Brain pericyte (primary cell): ENCODE measurements around the gene SNX25.
"Not testable (repeated sequence)": the region's sequence is repeated elsewhere in the genome, so short reads cannot be mapped to it uniquely, and the experiment has no call there.

Experiments
- DNase-seq: peaks from one replicate; pipeline ENCODE4 v3.0.0-alpha.2; 2012; ENCODE audit warnings: low read depth, low spot score

The SNX25 gene

DNA sequence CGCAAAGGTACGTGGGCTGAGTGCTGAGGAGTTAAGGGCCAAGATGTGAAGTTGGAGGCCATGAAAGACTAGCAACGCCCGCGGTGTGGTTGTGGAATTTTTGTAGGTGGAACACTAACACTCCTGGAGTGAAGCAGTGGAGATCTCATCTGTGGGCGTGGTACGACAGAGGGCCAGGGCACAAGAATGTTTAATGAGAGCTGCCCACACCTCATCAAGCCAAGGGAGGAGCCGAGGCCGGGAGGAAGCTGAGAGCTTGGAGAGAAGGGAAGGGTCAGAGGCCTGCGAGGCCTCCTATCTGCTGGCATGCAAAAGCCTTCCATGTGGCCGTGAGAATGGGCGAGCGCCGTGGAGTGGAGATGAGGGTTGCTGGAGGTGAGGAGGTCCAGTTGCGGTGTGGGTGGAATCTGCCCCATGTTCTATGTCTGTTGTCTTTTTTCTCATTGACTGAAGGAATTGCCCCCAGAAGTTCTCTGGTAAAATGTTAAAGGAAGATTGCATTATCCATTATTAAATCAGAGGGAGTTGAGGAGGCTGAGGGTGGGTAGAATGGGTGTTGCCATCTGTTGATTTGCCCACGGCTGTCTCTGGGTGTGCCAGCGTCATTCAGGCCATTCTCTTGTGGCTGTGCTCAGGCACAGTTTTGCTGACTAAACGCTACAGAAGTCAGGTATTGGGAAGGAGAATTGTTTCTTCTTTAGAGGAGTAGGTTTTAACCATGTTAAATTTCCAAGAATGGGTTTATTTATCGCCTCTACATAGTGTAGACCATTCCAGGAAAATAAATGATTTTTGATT is 19.8 kb downstream of the SNX25 start:
- no peak for DNase-seq

DNA sequence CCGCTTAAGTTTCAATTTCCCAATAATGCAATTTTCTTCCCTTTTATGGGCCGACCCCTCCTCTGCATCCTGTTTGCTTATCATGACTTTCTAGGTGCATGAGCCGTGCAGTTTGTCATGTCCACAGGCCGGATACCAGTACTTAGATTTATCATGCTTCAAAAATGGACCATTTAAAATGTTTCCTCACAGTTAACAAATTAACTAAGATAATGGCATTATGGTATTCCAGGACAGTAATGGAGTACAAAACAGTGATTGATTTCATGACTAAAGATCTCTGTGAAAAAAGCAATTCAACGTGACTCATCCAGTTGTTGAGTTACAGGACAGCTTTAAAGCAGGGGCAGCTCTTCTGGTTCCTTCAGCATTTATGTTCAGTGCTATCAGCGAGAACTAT is 23.0 kb downstream of the SNX25 start:
- no peak for DNase-seq

DNA sequence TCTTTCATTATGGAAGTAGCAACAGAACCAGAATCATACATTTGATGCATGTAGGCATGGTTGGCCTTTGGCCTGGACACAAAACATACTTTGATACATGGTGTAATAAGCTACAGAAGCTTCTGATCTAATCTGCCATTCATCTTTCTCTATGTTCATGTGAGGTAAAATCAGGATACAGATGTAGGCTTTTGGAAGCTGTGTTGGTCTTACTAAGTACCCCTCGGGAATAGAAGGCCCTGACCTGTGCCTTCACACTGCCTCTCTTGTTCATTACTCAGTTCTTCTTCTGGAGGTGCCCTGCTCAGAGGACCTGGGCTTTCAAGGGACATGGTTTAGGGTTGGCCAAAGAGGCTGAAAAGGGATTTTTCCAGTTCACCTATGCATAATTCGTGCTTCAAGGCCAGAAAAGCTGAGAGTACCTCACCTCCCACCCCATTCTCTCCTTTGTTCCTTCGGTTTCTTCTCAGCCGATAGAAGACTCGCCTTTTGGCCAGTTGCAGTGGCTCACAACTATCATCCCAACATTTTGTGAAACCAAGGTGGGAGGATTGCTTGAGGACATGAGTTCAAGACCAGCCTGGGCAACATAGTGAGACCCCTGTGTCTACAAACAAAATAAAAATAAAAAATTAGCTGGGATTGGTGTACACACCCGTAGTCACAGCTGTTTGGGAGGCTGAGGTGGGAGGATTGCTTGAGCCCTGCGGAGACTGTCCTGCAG is 25.9 kb downstream of the SNX25 start:
- no peak for DNase-seq

DNA sequence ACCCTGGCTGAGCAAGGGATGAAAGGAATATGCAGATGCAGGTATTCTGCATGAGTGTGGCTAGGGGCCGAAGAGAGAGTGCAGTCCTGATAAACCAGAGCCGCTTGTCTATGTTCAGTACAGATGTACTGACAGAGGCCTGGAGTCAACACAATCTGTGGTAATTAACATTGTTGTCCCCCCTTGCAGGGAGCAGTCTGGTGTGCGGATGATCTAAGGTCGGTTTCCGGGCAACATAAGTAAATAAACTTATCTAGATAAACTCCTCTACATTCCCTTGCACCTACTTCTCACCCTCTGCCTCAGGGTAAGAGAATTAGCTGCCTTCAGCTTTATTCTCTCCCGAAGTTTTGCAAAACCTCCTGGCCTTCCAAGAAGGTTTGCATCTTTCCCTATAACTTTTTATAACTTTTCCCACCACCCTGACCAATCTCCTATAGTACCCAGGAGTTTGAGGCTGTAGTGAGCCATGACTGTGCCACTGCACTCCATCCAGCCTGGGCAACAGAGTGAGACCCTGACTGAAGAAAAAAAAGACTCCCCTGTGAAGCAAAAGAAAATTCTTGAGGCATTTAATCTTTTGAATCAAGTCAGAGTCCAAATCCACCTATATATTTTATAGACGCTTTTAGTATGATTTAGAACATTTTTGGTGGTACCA is 26.6 kb downstream of the SNX25 start:
- DNase-seq: no peak

DNA sequence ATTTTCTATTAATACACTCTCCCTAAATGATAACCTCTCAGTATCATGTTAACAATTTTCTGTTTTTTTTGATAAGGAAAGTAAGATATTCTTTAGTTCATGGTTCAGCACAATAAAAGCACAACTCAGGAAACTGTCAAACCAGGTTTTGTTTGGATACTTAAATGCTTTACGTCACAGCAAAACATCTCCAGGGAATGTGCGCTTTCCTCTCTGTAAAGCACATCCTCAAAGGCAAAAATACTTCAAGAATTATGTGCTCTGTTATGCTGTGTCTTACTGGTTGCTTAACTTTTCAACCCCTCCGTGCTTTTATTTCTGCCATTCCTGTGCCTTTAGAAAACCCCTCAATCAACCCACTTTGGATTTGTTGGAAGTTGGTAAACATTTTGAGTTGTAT is 27.8 kb downstream of the SNX25 start:
- peak; percentile 39 for DNase-seq

DNA sequence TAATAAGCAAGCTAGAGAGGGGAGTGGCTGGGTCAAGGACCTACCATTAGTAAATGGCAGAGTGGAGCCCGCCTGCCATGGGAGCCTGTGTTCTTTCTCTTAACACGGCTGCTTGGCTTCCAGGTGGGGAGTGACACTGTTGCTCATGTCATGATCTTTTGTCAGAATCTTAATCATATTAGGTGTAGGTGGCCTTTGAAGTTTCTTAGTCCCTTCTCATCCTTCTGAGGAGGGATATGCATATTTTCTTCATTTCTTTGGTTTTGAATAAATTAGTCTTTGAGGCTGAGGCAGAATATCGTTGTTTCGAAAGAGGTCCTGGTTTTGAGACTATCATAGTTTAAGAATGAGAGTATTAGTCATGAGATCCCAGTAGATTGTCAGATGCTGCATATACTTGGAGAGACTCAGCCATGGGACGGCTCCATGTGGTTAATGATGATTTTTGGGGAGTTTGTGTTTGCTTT is 28.9 kb downstream of the SNX25 start:
- no peak for DNase-seq

DNA sequence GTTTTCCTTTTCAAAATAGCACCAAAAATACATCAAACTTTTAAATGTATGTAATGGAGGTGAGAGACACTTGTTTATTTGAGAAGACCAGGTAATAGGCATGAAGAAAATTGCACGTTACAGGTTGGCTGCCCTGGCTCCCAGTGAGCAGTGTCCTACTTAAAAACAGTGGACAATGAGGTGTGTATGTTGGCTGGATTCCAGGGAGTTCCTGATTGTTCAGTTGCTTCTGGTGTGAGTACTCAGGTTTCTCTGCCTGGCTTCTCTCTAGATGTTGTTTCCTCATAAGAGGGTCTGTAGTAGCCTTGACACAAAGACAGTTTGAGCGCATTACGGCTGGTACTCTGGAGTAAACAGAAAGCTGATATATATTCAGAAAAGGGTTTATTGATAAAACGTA is 29.4 kb downstream of the SNX25 start:
- no peak for DNase-seq

DNA sequence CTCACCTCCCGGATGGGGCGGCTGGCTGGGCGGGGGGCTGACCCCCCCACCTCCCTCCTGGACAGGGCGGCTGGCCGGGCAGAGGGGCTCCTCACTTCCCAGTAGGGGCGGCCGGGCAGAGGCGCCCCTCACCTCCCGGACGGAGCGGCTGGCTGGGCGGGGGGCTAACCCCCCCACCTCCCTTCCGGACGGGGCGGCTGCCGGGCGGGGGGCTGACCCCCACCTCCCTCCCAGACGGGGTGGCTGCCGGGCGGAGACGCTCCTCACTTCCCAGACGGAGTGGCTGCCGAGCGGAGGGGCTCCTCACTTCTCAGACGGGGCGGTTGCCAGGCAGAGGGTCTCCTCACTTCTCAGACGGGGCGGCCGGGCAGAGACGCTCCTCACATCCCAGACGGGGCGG is 31.1 kb downstream of the SNX25 start:
- not testable (repeated sequence) for DNase-seq

DNA sequence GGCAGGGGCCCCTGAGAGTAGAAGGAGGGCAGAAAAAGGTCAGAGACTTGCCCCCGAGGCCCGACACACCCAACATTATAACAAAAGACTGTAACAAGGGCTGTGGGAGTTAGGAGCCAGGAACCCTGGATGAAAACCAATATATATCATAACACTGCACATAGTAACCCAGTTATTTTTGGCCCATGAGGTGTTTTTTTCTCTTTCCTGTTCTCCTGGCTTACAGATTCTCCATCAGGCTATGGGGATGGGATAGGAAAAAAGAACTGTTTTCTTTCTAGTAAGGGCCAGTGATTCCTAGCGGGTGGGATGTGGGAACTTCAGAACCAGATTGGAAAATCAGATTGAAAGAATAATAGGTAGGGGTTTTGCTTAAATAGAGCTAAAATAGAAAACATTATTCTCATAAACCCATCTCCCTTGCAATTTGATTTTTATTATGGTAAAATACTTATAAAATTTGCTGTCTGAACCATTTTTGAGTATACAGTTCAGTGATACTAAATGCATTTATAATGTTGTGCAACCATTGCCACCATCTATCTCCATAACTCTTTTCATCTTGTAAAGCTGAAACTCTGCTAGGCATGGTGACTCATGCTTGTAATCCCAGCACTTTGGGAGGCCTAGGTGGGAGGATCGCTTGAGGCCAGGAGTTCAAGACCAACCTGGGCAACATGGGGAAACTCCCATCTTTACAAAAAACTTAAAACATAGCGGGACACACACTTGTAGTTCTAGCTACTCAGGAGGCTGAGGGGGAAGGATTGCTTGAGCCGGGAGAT is 33.5 kb downstream of the SNX25 start:
- DNase-seq: no peak

DNA sequence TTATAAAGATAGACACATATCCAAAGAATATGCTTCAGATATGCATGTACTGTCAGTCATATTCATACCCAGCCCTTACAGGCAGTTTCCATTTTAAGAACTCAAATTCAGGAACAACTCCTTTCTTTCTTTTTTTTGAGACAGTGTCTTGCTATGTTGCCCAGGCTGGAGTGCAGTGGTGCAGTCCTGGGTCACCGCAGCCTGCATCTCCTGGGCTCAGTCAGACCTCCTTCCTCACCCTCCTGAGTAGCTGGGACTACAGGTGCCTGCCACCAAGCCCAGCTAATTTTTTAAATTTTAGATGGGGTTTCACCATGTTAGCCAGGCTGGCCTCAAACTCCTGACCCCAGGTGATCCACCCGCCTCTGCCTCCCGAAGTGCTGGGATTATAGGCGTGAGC is 34.5 kb downstream of the SNX25 start:
- no peak for DNase-seq

DNA sequence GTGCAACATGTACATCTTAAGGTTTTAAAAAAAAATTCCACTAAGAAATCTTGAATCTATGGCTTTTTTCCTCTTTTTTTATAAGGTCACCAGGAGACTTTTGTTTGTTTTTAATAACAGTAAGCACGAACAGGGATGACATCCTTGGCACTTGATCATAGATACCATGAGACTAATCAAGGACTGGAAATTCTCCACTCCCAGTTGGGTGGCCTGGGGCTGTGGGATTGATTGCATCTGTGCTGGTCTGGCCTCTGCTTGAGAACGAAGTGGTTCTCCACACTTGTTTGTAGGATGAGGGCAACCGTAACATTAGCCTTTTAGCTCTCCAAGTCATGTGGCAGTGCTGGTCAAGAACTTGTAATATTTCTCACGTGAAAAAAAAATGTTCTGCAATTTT is 35.4 kb downstream of the SNX25 start:
- DNase-seq: no peak

DNA sequence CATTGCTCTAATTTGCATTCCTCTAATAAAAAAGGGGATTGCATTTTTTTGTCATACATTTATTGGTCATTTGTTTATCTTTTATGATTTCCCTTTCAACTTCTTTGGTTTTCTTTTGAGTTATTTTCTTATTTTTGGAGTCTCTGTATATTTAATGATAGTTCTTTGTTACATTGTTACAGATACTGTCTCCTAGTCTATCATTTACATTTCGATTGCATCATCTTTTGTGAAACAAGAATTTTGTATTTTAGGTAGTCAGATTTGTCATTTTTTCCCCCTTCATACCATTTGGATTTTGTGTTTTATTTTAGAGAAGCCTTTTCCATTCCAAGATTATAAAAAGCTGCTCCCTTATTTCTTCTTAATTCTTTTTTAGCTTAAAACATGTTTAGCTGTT is 37.1 kb downstream of the SNX25 start:
- no peak for DNase-seq

DNA sequence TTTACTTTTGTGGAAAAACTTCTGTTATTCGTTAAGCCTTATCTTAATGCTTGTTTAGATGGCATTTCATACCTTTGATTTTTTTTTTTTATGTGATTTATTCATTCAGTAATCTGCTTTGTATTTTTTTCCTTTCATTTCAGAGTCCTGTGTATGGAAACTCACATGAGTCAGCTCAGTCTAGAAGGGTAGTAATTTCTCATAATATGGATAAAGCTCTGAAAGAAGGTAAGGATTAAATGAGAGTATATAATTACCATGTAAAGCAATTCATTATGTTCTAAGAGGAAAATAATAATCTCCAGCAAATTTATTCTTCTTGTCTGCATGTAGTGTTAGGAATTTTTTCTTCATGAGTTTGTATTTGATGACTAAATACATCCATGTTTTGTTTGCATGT is 37.8 kb downstream of the SNX25 start:
- no peak for DNase-seq

DNA sequence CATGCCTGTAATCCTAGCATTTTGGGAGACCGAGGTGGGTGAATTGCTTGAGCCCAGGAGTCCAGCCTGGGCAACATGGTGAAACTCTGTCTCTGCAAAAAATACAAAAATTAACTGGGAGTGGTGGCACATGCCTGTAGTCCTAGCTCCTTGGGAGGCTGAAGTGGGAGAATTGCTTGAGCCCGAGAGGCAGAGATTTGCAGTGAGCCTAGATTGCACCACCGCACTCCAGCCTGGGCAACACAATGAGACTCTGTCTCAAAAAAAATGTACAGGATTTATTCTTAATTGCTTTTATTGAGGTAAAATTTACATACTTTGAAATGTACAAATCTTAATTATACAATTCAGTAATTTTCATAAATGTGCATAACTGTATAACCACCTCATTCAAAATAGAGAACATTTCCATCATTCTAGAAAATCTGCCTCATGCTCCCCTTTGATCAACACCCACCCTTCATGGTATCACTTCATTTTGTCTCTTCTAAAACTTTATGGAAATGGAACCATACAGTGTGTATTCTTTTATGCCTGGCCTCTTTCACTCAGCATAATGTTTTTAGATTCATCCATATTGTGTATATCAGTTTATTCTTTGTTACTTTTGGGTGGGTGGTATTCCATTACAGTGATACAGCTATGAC is 39.1 kb downstream of the SNX25 start:
- DNase-seq: no peak

DNA sequence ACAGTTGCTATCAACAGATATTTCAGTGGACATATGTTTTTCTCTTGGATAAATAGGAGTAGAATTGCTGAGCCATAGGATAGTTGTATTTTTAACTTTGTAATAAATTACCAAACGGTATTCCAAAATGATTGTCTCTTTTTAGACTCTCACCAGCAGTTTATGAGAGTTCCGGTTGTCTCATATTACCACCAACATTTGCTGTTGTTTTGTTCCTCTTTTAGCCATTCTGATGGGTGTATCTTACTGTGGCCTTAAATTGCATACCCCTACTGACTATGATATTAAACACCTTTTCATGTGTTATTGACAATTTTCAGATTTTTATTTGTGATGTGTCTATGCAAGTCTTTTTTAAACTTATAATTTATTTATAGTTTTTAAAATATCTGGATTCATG is 39.7 kb downstream of the SNX25 start:
- no peak for DNase-seq

DNA sequence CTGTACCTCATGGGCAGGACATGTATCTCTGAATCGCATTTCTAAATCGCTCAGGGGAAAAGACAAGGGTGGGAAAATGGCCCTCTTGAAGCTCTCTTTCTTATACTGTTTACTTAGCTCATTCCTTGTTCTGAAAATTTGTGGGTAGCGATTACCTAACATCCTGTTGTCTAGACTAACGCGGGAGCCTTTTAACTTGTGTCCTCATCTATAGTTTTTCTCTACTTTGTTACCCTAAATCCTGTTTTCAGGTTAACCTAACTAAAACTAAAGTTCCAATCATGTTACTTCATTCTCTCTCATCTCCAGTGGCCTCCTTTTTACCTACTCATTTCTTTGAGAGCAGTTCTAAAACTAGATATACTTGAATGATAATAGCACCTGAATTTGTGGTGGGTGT is 45.0 kb downstream of the SNX25 start:
- DNase-seq: no peak

DNA sequence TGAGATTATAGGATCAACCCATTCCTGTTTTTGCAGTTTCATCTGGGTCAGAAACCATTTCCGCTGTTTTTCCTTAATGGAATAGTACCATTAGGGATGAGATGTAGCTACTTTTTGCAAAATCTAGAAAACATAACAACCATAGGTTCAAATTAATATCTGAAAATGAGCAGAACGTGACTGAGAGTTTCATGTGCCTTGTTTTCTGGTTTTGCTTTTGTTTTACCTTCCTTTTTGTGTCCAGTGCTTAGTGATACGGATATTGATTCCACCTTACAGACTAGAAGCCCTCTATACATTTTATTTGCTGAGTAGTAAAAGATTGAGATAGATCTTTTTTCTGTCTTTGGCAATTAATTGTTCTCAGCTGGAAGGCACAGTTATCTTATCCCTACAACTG is 46.5 kb downstream of the SNX25 start:
- DNase-seq: no peak

DNA sequence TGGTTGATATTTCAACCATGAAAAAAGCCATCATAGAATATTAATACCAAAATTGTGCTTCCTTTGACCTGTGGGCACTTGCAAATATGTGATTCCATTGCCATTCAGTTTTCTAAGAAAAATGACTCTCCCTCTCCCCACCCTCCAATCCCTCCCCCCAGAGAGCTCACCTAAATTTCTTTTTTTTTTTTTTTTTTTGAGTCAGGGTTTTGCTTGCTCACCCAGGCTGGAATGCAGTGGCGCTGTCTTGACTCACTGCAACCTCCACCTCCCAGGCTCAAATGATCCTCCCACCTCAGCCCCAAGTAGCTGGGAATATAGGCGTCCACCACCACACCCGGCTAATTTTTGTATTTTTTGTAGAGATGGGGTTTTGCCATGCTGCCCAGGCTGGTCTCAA is 47.0 kb downstream of the SNX25 start:
- DNase-seq: no peak

DNA sequence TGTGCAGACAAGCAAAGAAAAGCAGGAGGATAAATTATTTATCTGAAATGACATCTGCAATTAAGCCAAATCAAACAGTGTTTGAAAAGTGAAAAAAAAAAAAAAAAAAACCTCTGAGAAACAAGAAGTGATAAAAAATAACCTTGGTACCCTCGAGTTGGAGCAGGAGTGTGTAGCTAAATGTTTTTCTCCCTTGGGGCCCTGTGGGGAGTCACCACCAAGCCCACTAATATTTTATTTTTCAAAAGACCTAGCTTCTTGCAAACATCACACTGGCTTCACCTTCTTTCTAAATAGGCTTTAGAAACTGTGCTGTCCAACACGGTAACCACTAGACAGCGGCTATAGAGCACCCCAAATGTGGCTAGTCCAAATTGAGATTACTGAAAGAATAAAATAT is 47.7 kb downstream of the SNX25 start:
- DNase-seq: no peak

DNA sequence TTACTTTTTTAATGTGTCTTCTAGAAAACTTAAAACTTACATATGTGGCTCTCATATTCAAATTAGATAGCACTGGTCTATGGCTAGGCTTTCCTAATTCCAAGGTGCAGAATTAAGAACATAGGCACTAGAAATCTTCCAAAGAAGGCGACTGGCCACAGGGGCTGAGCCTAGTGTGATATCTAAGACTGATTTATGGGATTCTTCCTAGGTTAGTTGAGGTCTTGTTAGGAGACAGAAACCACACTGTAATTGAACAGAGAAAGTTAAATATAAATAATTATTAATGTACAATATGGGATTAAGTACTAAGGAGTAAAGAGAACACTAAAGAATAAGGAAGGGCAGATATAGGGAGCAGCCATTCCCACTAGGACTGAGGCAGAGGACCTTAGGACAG is 48.3 kb downstream of the SNX25 start:
- no peak for DNase-seq

DNA sequence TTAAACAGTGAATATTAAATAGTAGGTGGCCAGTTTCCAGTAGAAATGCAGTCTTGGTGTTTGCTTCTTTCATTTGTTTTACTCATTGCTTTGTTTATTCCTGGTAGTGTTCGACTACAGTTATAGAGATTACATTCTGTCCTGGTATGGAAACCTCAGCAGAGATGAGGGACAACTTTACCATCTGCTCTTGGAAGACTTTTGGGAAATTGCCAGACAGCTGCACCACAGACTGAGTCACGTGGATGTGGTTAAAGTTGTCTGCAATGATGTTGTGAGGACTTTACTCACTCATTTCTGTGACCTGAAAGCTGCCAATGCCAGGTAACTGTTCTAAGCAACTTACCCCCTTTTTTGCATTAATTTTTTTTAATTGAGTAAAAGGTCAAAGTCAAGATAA is 49.3 kb downstream of the SNX25 start:
- peak; percentile 38 for DNase-seq
